ENCODE measurements around the gene HINT2. TPM values are rescaled to one million over a fixed set of nuclear protein-coding genes. Genes with fewer than 3 reads are reported as not detected.

The HINT2 gene
- total RNA-seq, 1 experiment from 2014 or later: 45.4 TPM

- CTCF ChIA-PET: interaction anchor here (0.8 to 1.4 kb wide), 3 partner anchors 8 to 44 kb away, joined by 3 to 9 read pairs (median 3); no protein-coding TSS in a partner anchor
Measured at GRCh38 chr9:35781066-35781465, 33.8 kb downstream of the HINT2 start.

GRCh38 chr9:35778496-35778895, 36.3 kb downstream of the HINT2 start:
- H3K4me1 Mint-ChIP-seq (ENCODE audit: insufficient read depth, unreplicated experiment): no peaks in the 10 kb centered on the region
- intact Hi-C loops (cut with micrococcal nuclease): no loop called here
- no TSS peak for BruUV-seq (replicated peaks)
- H3K27ac Mint-ChIP-seq (ENCODE audit: low read depth, unreplicated experiment): no peak overlapping the region
- no peak for TF ChIP-seq CTCF (IDR thresholded peaks at IDR 0.05; ENCODE audit: unreplicated experiment)
- no peak overlapping the region for H3K4me3 Mint-ChIP-seq (ENCODE audit: unreplicated experiment)
- CTCF ChIA-PET: interaction anchor here (1.1 to 3.3 kb wide), 5 partner anchors 10 to 177 kb away, joined by 3 to 20 read pairs (median 5); no protein-coding TSS in a partner anchor
- H3K36me3 Mint-ChIP-seq (ENCODE audit: insufficient read depth, unreplicated experiment): peaks cover 13% of the 10 kb centered on the region
- H3K27me3 Mint-ChIP-seq (ENCODE audit: insufficient read depth, unreplicated experiment): no peaks in the 10 kb centered on the region
- POLR2A ChIA-PET: interaction anchor here (0.7 to 1.7 kb wide), 3 partner anchors 9 to 17 kb away, joined by 3 to 5 read pairs (median 5); no protein-coding TSS in a partner anchor
- H3K9me3 Mint-ChIP-seq (ENCODE audit: unreplicated experiment): no peaks in the 10 kb centered on the region
- no peak for DNase-seq (ENCODE audit: unreplicated experiment)

More at GRCh38 chr9:35781066-35781465, 33.8 kb downstream of the HINT2 start:
- no peaks in the 10 kb centered on the region for H3K9me3 Mint-ChIP-seq (ENCODE audit: unreplicated experiment)
- BruUV-seq (replicated peaks): no TSS peak
- H3K27me3 Mint-ChIP-seq (ENCODE audit: insufficient read depth, unreplicated experiment): no peaks in the 10 kb centered on the region
- TF ChIP-seq CTCF (IDR thresholded peaks at IDR 0.05; ENCODE audit: unreplicated experiment): no peak
- H3K36me3 Mint-ChIP-seq (ENCODE audit: insufficient read depth, unreplicated experiment): peaks cover 22% of the 10 kb centered on the region
- POLR2A ChIA-PET: no interaction called here
- no peak overlapping the region for H3K4me3 Mint-ChIP-seq (ENCODE audit: unreplicated experiment)
- H3K4me1 Mint-ChIP-seq (ENCODE audit: insufficient read depth, unreplicated experiment): no peaks in the 10 kb centered on the region
- intact Hi-C loops (cut with micrococcal nuclease): loop anchor here (5.0 kb wide), 1 partner anchor 34 kb away; the partner anchor contains the start of genes GBA2 and RGP1
- no peak for DNase-seq (ENCODE audit: unreplicated experiment)
- no peak overlapping the region for H3K27ac Mint-ChIP-seq (ENCODE audit: low read depth, unreplicated experiment)

DNA sequence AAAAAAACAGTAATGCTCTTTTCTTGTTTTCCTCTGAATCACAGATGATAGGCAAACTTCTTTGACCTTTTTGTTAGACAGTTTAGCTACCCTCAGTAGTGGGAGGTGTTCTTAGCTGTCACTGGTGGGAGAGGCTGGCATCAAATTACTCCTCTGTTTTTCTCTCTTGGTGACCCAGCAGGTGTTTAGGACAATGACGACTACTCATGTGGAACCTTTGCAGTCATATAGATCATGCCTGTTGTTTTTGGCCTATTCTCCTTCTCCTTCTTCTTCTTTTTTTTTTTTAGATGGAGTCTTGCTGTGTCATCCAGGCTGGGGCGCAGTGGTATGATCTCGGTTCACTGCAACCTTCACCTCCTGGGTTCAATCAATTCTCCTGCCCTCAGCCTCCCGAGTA, 38.8 kb downstream of the HINT2 start:
- no peak overlapping the region for H3K27ac Mint-ChIP-seq (ENCODE audit: low read depth, unreplicated experiment)
- H3K4me3 Mint-ChIP-seq (ENCODE audit: unreplicated experiment): no peak overlapping the region
- H3K4me1 Mint-ChIP-seq (ENCODE audit: insufficient read depth, unreplicated experiment): no peaks in the 10 kb centered on the region
- BruUV-seq (replicated peaks): no TSS peak
- TF ChIP-seq CTCF (IDR thresholded peaks at IDR 0.05; ENCODE audit: unreplicated experiment): no peak
- H3K27me3 Mint-ChIP-seq (ENCODE audit: insufficient read depth, unreplicated experiment): no peaks in the 10 kb centered on the region
- H3K9me3 Mint-ChIP-seq (ENCODE audit: unreplicated experiment): no peaks in the 10 kb centered on the region
- H3K36me3 Mint-ChIP-seq (ENCODE audit: insufficient read depth, unreplicated experiment): peaks cover 10% of the 10 kb centered on the region
- ChIA-PET POLR2A (interaction anchor here (0.9 to 1.2 kb wide), 2 partner anchors 44 to 114 kb away, joined by 3 to 4 read pairs; partner anchors contain the start of genes CREB3 and TLN1), CTCF (interaction anchor here (0.6 to 2.1 kb wide), 8 partner anchors 13 to 948 kb away, joined by 3 to 15 read pairs (median 4); partner anchors contain the start of gene PIGO)
- intact Hi-C loops (cut with micrococcal nuclease): no loop called here
- no peak for DNase-seq (ENCODE audit: unreplicated experiment)

DNA sequence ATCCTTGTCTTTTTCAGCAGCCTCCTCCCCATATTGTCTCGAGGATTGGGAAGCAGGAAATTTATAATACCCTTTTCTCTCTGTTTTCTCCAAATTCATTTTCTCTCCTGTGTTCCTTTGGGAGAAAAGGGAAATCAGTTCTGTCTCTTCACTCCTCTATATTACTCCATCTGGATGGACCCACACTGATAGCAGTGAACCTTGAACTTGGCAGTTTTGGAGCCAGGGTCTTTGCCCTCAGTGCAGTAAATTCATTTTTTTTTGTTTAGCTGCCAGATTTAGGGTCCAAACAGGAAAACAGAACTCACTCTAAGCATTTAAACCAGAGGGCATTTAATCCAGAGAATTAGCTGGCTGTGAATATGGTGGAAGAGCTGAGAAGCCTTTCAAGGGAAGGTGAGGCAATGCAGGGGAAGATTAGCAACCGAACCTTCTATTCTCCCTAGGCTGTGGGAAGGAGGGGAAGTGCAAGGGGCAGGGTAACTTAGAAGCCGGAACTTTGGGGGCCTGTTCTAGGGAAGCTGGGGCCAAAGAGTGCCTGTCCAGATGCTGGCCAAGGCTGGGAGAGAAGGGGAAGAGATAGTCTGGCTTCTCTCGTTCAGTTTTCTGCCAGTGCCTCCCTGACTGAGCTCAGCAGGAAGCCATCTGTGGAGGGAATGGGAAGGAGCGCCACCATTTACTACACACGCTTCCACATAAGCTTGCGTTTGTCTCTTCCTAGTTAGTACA, 39.8 kb downstream of the HINT2 start:
- POLR2A ChIA-PET: interaction anchor here (0.9 to 1.3 kb wide), 3 partner anchors 25 to 115 kb away, joined by 3 to 5 read pairs (median 4); partner anchors contain the start of genes CREB3 and TLN1
- intact Hi-C loops (cut with micrococcal nuclease): no loop called here
- BruUV-seq (replicated peaks): no TSS peak

More for the DNA sequence above, 39.8 kb downstream of the HINT2 start:
- Mint-ChIP-seq H3K27ac (ENCODE audit: low read depth, unreplicated experiment) (no peak overlapping the region), H3K9me3 (ENCODE audit: unreplicated experiment) (no peaks in the 10 kb centered on the region), H3K36me3 (ENCODE audit: insufficient read depth, unreplicated experiment) (peaks cover 5% of the 10 kb centered on the region), H3K4me1 (ENCODE audit: insufficient read depth, unreplicated experiment) (no peaks in the 10 kb centered on the region), H3K27me3 (ENCODE audit: insufficient read depth, unreplicated experiment) (no peaks in the 10 kb centered on the region), H3K4me3 (ENCODE audit: unreplicated experiment) (no peak overlapping the region)
- TF ChIP-seq CTCF (IDR thresholded peaks at IDR 0.05; ENCODE audit: unreplicated experiment): no peak
- CTCF ChIA-PET: interaction anchor here (0.6 to 2.1 kb wide), 8 partner anchors 14 to 679 kb away, joined by 3 to 15 read pairs (median 3); partner anchors contain the start of gene PIGO
- no peak for DNase-seq (ENCODE audit: unreplicated experiment)
